OCI-LY7 (cell line): Measurements from ENCODE around the gene GLB1L3. TPM values are rescaled to one million over a fixed set of nuclear protein-coding genes. Genes with fewer than 3 reads are reported as not detected.
"Not testable (repeated sequence)": the region's sequence is repeated elsewhere in the genome, so short reads cannot be mapped to it uniquely, and the experiment has no call there.

Experiments used
- BruUV-seq: library from RNA; stranded (reverse); fragments of 400-500 nt; replicated peaks from 2 replicates; lab custom pipeline; 2021; lab: Mats Ljungman, UMichigan
- CTCF ChIA-PET: fragments of 300-600 bp; sonication (Branson Sonifier 250); formaldehyde crosslinking; loops from one replicate; lab custom pipeline; 2022; ENCODE audit warnings: antibody characterized with exemption; ENCODE audit not compliant: unreplicated experiment; lab: Charles Lee
- POLR2A ChIA-PET: fragments of 300-600 bp; sonication (Branson Sonifier 250); formaldehyde crosslinking; loops from one replicate; lab custom pipeline; 2022; ENCODE audit warnings: antibody characterized with exemption; lab: Charles Lee
- DNase-seq: peaks from one replicate; pipeline ENCODE4 v3.0.0-alpha.2; 2015; ENCODE audit warnings: low spot score
- H2AFZ ChIP-seq: fragments of 200-600 bp; sonication (generic), shearing (Covaris generic); 2 replicates; pipeline ENCODE4 v1.6.1; 2014; ENCODE audit warnings: mild to moderate bottlenecking, antibody characterized with exemption, low read length, moderate library complexity
- H3K27ac ChIP-seq: fragments of 200-600 bp; sonication (generic); 2 replicates; pipeline ENCODE4 v1.5.1; 2014; ENCODE audit warnings: mixed run types, low read depth, mild to moderate bottlenecking, moderate library complexity, low read length, inconsistent platforms; ENCODE audit not compliant: poor library complexity, severe bottlenecking
- H3K36me3 ChIP-seq: fragments of 200-600 bp; sonication (generic); 2 replicates; pipeline ENCODE4 v1.6.1; 2014; ENCODE audit warnings: mild to moderate bottlenecking, antibody characterized with exemption, low read length, moderate library complexity, mixed read lengths; ENCODE audit not compliant: insufficient read depth
- H3K4me1 ChIP-seq: fragments of 200-600 bp; sonication (generic); 2 replicates; pipeline ENCODE4 v1.5.1; 2014; ENCODE audit warnings: mild to moderate bottlenecking, low read length; ENCODE audit not compliant: insufficient read depth, poor library complexity, severe bottlenecking
- H3K4me2 ChIP-seq: fragments of 200-600 bp; sonication (generic); 2 replicates; pipeline ENCODE4 v1.6.1; 2014; ENCODE audit warnings: mild to moderate bottlenecking, low read length
- H3K4me3 ChIP-seq: fragments of 200-600 bp; sonication (generic); 2 replicates; pipeline ENCODE4 v1.5.1; 2014; ENCODE audit warnings: mild to moderate bottlenecking, low read depth, low read length; ENCODE audit not compliant: poor library complexity, severe bottlenecking
- H3K79me2 ChIP-seq: fragments of 200-600 bp; sonication (generic); 2 replicates; pipeline ENCODE4 v1.6.1; 2016; ENCODE audit warnings: low read depth, mild to moderate bottlenecking, low read length, moderate library complexity, mixed read lengths; ENCODE audit not compliant: insufficient read depth
- H3K9me2 ChIP-seq: fragments of 200-600 bp; sonication (generic); 2 replicates; pipeline ENCODE4 v1.6.1; 2016; ENCODE audit warnings: mild to moderate bottlenecking, low read length, mixed read lengths; ENCODE audit not compliant: insufficient read depth
- H3K9me3 ChIP-seq: fragments of 200-600 bp; sonication (generic); 2 replicates; pipeline ENCODE4 v1.6.1; 2014; ENCODE audit warnings: mild to moderate bottlenecking, mixed run types, low read length, mixed read lengths
- H4K20me1 ChIP-seq: fragments of 200-600 bp; sonication (generic); 2 replicates; pipeline ENCODE4 v1.6.1; 2014; ENCODE audit warnings: mild to moderate bottlenecking, antibody characterized with exemption, low read length, moderate library complexity, mixed read lengths; ENCODE audit not compliant: insufficient read depth
- EZH2phosphoT487 ChIP-seq: fragments of 200-600 bp; sonication (generic); IDR thresholded peaks from 2 replicates; pipeline ENCODE4 v1.6.1; 2018; ENCODE audit warnings: low read depth, borderline replicate concordance, mild to moderate bottlenecking, mixed run types, antibody characterized with exemption, low read length, moderate library complexity, mixed read lengths
- intact Hi-C: fragments of 100-400 bp; cut with micrococcal nuclease; formaldehyde crosslinking; loops from one replicate; pipeline ENCODE4 v1.10.0; 2022; ENCODE audit not compliant: unreplicated experiment
- total RNA-seq, 2 experiments: library from RNA; depleted of rRNA in 1 of 2; stranded (reverse); fragments of >200 nt in 1 of 2; shearing (Covaris generic) in 1 of 2; gene quantifications; 2 replicates each; pipeline ENCODE4 v1.2.3, GENCODE V29; 2014 to 2022
- TF ChIP-seq, protein P1 (sequence below): fragments of 200-600 bp; sonication (generic); conservative IDR thresholded peaks from 2 replicates; pipeline ENCODE4 v1.5.1; 2014; ENCODE audit warnings: mild to moderate bottlenecking, antibody characterized with exemption, low read length, moderate library complexity, mixed read lengths

The GLB1L3 gene
- total RNA-seq, 2 experiments from 2014 or later: not detected

DNA sequence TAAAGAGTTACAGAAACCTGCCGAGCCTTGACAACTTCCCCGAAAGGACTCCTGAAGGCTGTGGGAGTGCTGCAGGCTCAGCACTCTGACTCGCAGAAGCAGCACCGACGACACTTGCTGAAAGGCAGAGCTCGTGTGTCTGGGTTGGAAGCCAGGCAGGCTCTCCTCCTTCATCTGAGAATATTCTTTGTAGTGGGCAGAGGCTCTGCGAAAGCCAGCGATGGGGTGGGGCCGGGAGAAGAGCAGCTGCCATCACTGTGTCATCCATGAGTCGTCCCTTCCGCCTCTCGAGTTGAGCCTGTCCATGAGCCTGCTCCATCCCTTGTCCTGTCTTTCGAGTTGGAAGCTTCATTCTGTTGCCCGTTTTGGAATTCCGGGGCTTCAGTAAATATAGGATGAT lies 67.5 kb downstream of the GLB1L3 start:
- TF ChIP-seq, protein P1, sequence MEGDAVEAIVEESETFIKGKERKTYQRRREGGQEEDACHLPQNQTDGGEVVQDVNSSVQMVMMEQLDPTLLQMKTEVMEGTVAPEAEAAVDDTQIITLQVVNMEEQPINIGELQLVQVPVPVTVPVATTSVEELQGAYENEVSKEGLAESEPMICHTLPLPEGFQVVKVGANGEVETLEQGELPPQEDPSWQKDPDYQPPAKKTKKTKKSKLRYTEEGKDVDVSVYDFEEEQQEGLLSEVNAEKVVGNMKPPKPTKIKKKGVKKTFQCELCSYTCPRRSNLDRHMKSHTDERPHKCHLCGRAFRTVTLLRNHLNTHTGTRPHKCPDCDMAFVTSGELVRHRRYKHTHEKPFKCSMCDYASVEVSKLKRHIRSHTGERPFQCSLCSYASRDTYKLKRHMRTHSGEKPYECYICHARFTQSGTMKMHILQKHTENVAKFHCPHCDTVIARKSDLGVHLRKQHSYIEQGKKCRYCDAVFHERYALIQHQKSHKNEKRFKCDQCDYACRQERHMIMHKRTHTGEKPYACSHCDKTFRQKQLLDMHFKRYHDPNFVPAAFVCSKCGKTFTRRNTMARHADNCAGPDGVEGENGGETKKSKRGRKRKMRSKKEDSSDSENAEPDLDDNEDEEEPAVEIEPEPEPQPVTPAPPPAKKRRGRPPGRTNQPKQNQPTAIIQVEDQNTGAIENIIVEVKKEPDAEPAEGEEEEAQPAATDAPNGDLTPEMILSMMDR: no peak
- TF ChIP-seq EZH2phosphoT487: no peak
- CTCF ChIA-PET: no interaction called here
- Histone ChIP-seq H3K4me3 (no peak overlapping the region), H4K20me1 (no peaks in the 10 kb centered on the region), H2AFZ (no peak overlapping the region), H3K27ac (no peak overlapping the region), H3K79me2 (no peaks in the 10 kb centered on the region), H3K4me2 (no peak overlapping the region), H3K9me2 (no peaks in the 10 kb centered on the region), H3K4me1 (no peaks in the 10 kb centered on the region), H3K9me3 (no peaks in the 10 kb centered on the region), H3K36me3 (no peaks in the 10 kb centered on the region)
- no TSS peak for BruUV-seq
- POLR2A ChIA-PET: no interaction called here
- no peak for DNase-seq
- intact Hi-C loops: no loop called here

DNA sequence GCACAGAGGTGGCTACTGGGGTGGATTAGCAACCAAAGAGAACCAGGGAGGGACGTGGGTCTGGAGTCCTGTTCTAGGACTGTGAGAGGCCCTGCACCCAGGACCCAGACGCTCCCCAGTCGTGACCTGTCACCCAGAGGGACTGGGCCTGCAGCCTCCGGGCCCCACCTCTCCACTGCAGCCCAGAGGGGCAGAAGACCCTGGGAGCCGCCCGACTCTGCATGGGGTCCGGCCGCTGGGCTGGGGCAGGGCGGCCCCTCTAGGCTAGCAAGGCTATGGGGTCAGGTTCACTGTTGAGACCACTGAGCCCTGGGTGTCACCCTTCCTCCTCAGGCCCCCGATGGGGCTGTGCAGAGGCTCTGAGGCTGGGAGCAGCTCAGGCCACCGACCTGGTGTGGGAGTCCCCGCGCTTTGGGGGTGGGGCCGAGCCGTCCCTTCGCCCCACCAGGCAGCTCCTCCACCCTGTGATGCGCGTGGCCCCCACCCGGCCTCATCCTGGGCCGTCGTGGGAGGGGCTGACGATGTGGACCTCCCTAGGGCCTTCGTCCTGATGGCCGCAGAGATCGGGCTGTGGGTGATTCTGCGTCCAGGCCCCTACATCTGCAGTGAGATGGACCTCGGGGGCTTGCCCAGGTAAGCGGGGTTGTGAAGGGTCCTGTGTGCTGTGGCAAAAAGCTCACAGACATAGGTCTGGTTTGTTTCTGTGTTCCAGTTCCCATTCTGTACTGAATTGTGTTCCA lies 68.5 kb downstream of the GLB1L3 start:
- BruUV-seq, CTCF ChIA-PET, H3K9me3 ChIP-seq, DNase-seq, H3K79me2 ChIP-seq, POLR2A ChIA-PET, H3K9me2 ChIP-seq, intact Hi-C loops, H2AFZ ChIP-seq, H3K36me3 ChIP-seq, H3K27ac ChIP-seq, H4K20me1 ChIP-seq, H3K4me1 ChIP-seq, H3K4me3 ChIP-seq, H3K4me2 ChIP-seq: not testable (repeated sequence)

DNA sequence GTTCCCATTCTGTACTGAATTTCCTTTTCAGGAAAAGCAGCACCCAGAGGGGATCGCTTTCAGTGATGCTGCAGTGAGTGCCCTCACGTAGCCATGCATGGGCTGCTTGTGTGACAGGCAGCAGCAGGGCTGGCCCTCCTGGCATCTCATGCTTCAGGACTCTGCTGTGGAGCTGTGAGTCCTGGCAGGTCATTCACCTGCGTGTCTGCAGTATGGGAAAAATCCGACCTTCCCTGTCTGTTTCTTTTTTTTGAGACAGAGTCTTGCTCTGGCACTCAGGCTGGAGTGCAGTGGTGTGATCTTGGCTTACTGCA lies 69.0 kb downstream of the GLB1L3 start:
- Histone ChIP-seq H3K9me3 (no peaks in the 10 kb centered on the region), H3K4me1 (no peaks in the 10 kb centered on the region), H3K79me2 (no peaks in the 10 kb centered on the region), H2AFZ (no peak overlapping the region), H3K4me2 (no peak overlapping the region), H3K36me3 (no peaks in the 10 kb centered on the region), H3K4me3 (no peak overlapping the region), H3K27ac (no peak overlapping the region), H3K9me2 (no peaks in the 10 kb centered on the region), H4K20me1 (no peaks in the 10 kb centered on the region)
- ChIA-PET POLR2A (no interaction called here), CTCF (no interaction called here)
- TF ChIP-seq, protein P1: no peak
- TF ChIP-seq EZH2phosphoT487: no peak
- intact Hi-C loops: no loop called here
- DNase-seq: no peak
- no TSS peak for BruUV-seq
